Suppressor macrophage treated with lipopolysaccharide for 1 hour (primary cell): ENCODE measurements around the gene TRIO.

Experiments used
- DNase-seq, 3 donors: peaks; one replicate each; pipeline ENCODE4 v3.0.0-alpha.2; 2020 to 2022

The TRIO gene

DNA sequence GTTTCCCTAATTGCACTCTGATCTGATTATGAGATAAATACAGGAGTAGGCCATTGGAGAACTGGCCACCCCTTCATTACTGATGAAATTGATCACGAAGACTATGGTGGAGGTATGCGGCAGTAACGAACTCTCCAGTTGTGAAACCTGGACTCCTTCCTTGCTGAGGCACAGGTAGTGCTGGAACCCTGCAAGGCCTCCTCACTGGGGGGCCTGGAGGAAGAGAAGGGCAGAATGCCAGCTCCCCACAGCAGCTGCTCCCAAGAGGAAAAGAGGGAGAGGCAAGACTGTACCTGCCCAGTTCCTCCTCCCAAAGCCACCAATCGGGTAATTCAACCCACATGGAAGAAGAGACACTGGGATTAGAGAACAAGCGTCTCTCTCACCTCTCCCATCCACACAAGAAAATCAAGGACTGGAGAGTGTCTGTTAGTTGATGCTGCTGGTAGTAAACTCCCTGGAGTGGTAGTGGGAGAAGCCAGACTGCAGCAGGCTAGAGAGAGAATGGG lies 19.1 kb upstream of the TRIO start:
- DNase-seq, result no peak

- DNase-seq, result no peak
Observed at GRCh38 chr5:14125262-14125661, 17.9 kb upstream of the TRIO start.

- DNase-seq, result no peak
Observed at GRCh38 chr5:14127587-14127986, 15.6 kb upstream of the TRIO start.

DNA sequence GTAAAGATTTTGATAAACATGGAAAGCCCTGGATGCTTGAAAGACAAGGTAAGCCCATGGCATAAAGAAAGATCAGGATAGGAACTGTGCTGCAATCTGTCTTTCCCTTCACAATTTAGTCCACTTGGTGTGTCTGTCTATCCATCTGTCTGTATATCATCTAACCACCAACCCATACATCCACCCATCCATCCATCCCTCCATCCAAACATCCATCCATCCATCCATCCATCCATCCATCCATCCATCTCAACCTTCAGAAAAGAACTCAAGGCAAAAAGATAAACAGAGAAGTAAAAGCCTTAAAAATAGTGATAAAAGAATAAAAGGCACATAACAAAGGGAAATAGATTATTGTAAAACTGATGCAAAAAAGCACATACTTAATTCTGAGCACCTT lies 15.1 kb upstream of the TRIO start:
- no peak for DNase-seq

DNA sequence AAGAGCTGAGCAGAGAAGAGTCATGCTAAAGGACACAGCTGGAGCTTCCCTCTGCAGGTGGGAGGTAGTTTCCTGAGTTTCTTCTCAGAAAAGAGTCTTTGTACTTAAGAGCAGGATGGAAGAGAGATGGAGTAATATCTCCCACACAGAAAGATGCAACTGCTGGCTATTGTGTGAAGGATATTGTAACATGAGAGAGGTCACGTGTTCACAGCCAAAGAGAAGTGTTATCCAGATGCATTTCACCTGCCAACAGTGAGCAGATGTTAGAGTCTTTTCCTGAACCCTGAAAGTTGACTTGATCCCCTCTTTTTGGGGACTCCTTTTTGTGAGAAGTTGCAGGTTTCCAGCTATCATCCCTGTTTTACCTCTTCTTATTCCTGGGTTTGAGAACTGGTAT lies 14.0 kb upstream of the TRIO start:
- no peak for DNase-seq

- DNase-seq, result no peak
Observed at GRCh38 chr5:14131855-14132503, 11.2 kb upstream of the TRIO start.

DNA sequence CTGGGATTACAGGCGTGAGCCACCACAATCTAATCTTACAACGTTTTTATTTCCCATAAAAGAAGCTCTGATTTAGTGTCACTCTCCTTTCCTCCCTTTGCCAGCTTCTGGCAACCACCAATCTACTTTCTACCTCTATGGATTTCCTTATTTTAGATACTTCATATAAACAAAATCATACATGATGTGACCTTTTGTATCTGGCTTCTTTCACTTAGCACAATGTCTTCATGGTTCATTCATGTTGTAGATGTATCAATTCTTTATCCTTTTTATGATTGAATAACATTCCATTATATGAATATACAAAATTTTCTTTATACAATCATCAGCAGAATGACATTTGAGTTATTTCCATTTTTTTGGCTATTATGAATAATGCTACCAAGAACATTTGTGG lies 9.7 kb upstream of the TRIO start:
- DNase-seq, result no peak

GRCh38 chr5:14134083-14134482 lies 9.1 kb upstream of the TRIO start:
- no peak for DNase-seq

DNA sequence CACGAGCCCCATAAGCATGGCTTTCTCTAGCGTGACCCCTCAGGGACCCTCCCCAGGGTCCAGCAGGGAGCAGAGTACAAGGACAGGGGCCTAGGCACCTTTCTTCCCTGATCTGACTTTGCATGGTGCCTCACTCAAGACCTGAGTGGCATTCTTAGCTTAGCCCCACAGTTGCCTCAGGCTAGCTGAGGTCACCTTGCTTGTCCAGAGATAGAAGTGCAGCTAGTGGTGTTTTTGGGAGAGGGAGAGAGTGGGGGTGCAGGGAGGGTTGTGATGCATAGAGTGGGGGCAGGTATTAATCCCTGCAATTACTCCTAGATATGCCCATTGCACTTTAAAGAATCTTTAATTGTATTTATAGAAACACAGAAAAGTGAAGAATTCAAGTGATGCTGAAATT lies 8.4 kb upstream of the TRIO start:
- no peak for DNase-seq

- DNase-seq, result no peak
Observed at GRCh38 chr5:14135621-14136020, 7.5 kb upstream of the TRIO start.

GRCh38 chr5:14136228-14136627 lies 6.9 kb upstream of the TRIO start:
- no peak for DNase-seq

GRCh38 chr5:14138608-14139540 lies 4.3 kb upstream of the TRIO start:
- no peak for DNase-seq

- no peak for DNase-seq
Observed at GRCh38 chr5:14141764-14142163, 1.4 kb upstream of the TRIO start.

GRCh38 chr5:14142202-14142826 lies 828 bp upstream of the TRIO start:
- DNase-seq, result peak in 2 of 3 donors; percentile 35 to 51

DNA sequence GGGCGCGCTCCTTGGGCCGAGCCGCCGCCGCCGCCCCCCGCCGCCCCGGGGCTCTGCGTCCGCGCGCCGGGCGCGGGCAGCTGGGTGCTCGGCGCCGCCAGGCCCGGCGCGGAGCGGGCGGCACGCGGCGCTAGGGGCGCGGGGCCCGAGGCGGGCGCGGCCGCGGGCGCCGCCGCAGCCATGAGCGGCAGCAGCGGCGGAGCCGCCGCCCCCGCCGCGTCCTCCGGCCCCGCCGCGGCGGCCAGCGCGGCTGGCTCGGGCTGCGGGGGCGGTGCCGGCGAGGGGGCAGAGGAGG lies 351 bp downstream of the TRIO start:
- DNase-seq, result peak in 1 of 3 donors; percentile 80

DNA sequence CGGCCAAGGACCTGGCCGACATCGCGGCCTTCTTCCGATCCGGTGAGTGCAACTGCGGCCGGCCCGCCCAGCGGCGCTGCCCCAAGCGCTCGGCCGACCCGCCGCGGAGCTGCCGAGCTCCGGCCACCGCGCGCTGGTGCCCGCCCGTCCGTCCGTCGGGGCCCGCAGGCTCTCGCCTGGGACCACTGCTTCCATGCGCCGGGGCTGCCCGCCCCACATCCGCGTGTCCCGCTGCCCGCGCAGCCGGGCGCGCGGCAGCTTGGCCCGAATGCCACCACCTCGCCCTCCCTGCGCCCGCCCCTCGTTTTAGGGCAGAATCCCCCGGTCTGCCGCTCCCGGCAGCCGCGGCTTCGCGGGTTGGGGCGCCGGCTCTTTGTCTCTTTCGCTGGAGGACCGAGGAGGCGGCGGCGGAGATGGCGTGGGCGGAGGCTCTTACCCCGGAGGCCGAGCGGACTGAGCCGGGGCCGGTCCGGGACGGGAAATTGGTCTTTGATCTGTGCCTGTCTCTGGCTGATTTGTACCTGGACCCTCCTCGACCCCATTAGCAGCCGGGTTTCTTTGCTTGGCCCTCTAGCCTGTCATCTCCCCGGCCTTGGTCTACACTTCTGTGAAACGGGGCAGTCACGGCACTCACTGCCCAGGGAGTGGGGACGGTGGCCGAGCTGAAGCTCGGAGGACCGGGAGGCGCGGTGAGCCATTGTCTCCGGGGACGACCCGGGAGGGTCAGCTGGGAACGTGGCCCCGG lies 871 bp downstream of the TRIO start:
- DNase-seq, result peak; percentile 62 to 84 (median 73)

DNA sequence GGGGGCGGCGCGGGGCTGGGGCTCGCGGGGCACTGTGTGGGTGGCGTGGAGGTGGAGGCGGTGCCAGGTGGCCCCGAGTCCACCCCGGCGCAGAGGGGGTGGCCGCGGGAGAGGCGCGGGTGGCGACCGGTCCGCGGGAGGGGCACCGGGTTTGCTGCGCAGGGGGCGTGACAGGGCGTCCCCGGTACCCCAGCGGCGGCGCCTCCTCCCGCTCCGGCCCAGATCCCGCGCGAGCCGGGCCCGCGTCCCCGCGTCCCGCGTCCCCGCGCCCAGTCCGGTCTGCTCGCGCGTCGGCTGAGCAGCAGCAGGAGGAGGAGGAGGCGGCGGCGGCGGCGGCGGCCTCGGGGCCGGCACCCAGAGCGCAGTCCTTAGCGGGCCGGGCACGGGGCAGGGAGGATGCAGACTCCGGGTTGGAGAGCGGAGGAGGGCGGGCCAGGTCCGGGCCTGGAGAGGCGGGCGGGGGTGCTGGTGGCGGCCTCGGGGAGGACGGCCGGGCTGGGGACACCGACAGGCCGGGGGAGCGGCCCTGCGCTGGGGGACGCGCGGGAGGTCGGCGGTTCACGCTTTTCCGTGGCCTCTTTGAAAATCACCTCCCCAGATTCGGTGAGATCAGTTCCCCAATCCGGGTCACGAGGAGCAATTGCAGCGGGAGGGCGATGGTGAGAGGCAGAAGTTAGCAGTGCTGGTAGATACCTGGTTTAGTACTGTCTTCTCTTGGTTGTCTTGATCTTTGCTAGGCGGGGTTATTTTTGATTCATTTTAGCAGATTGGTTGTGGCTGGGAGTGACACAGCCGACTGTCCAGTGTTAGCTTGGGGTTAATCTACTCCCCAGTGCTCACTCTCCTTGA lies 1.7 kb downstream of the TRIO start:
- peak; percentile 63 to 80 (median 64) for DNase-seq

DNA sequence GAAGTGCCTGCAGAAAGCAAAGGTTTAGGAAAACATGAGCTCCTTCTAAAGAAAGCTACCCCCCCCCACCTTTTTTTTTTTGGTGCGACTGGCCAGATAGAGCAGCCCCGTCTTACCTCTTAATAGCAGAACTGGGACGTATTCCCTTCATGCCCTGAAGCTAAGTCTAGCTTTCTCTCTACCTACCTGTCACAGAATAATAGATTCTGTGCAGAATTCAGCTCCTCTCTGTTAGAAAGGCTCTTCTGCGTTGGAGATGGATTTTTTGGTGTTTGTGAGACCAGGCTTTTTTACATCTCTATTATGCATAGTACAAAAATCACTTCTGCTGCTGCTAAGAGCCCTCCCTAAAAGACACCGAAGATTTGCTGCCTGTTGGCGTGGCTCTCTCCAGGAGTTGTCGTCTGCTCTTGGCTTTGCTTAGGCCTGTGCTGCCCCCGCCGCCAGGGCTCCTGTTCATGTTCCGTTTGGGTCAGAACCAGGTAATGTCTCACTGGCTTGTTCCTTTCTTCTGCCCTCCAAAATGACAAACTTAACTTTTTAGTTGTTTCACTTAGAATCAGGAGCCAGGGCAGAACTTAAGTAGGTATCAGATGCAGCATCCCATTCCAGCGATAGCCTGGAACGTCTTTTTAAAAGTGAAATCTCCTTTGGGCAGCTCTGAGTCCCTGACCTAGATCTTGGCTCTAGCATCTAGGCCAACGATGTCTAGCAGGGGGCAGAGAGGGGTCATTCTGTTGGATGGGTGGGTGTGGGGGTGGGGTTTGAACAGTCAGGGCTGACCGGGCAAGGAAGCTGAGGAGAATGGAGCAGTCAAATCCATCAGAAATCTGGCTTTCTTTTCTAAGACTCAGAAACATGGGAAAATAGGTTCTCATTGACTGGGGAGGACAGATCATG lies 2.5 kb downstream of the TRIO start:
- no peak for DNase-seq

GRCh38 chr5:14146725-14147124 lies 3.6 kb downstream of the TRIO start:
- DNase-seq, result no peak

GRCh38 chr5:14147210-14147609 lies 4.1 kb downstream of the TRIO start:
- no peak for DNase-seq

DNA sequence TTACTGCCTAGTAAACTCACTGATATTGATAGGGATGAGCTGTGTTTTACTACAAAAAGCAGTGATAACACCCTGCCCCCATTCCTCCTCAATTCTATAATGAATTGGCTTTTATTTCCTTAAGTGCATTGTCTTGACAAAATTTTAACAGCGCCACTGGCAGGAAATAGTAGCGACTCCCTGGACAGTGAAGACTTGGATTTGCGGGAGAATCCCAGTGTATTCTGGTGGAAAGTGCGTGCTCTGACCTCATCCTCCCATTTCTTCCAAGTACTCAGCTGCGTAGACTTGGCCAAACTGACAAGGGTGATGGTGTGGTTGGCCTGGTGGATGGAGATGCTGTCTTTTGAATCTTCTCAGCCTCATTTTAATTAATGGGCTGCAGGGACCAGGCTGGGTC lies 5.3 kb downstream of the TRIO start:
- DNase-seq, result no peak
